GM12891 (cell line): Measurements from ENCODE around the gene MRAP.

Experiments
- POLR2A ChIP-seq: IDR thresholded peaks from 2 replicates; pipeline ENCODE4 v1.6.1; 2011; ENCODE audit warnings: low read depth, low read length, control low read depth
- POLR2AphosphoS5 ChIP-seq: IDR thresholded peaks from 2 replicates; pipeline ENCODE4 v1.6.1; 2011; ENCODE audit warnings: low read depth, low read length, control low read depth
- TAF1 ChIP-seq: IDR thresholded peaks from 2 replicates; pipeline ENCODE4 v1.6.1; 2011; ENCODE audit warnings: low read depth, low read length, control low read depth

- TF ChIP-seq POLR2AphosphoS5 = no peak
- no peak for TF ChIP-seq TAF1
- no peak for TF ChIP-seq POLR2A
These were observed 1.0 kb downstream of the MRAP start for GRCh38 chr21:32299695-32300094.
